Activated naive CD4-positive, alpha-beta T cell treated with anti-CD3 and anti-CD28 coated beads, Interleukin-2, amount 50 U/mL, for 72 hours (primary cell): ENCODE measurements around the gene PCBD1. TPM values are rescaled to one million over a fixed set of nuclear protein-coding genes. Genes with fewer than 3 reads are reported as not detected.
A peak's percentile ranks its signal among the peaks of the same experiment; 100 is the strongest.

Experiments
- ATAC-seq, 2 donors: fragments of 150-1000 bp; cut with Tn5 transposase; 2 replicates each; pipeline ENCODE4 v1.10.0; 2021; ENCODE audit warnings: mild to moderate bottlenecking in 2 of 2, moderate library complexity in 2 of 2
- DNase-seq, 2 donors: peaks; one replicate each; pipeline ENCODE4 v3.0.0; 2021 to 2022; ENCODE audit warnings: low spot score in 2 of 2
- H3K27ac Mint-ChIP-seq, 2 donors: one replicate each; pipeline ENCODE4 v1.8.0; 2022; ENCODE audit warnings: mild to moderate bottlenecking in 2 of 2, mixed read lengths in 2 of 2
- H3K36me3 Mint-ChIP-seq, 2 donors: one replicate each; pipeline ENCODE4 v1.8.0; 2022; ENCODE audit warnings: mixed read lengths in 2 of 2
- H3K9me3 Mint-ChIP-seq, 2 donors: one replicate each; pipeline ENCODE4 v1.8.0; 2022; ENCODE audit warnings: mixed read lengths in 2 of 2
- total RNA-seq, 2 donors: library from RNA; stranded (reverse); gene quantifications; one replicate each; pipeline ENCODE4 v1.2.3, GENCODE V29; 2022

The PCBD1 gene
- total RNA-seq: 10 to 100 TPM; 22.3 to 52.5 TPM

GRCh38 chr10:70887804-70888800, at the start of gene PCBD1:
PCBD1 (minus strand) TSS chr10:70888565; CDS start chr10:70888533, 32 bp downstream.
- peaks cover 0 to 11% of the 10 kb centered on the region in 2 donors for H3K36me3 Mint-ChIP-seq
- ATAC-seq (peak; percentile 87 to 89), DNase-seq (peak; percentile 67 to 70)
- H3K27ac Mint-ChIP-seq: peak within 1 kb of the TSS; percentile 84 to 96
- H3K9me3 Mint-ChIP-seq: no peaks in the 10 kb centered on the region

GRCh38 chr10:70937661-70938060, 49.3 kb upstream of the PCBD1 start:
- no peak for ATAC-seq
- H3K27ac Mint-ChIP-seq: no peak overlapping the region
- H3K9me3 Mint-ChIP-seq: no peaks in the 10 kb centered on the region
- DNase-seq: no peak
- H3K36me3 Mint-ChIP-seq: no peaks in the 10 kb centered on the region

GRCh38 chr10:70936111-70936510, 47.7 kb upstream of the PCBD1 start:
- DNase-seq: no peak
- Mint-ChIP-seq H3K9me3 (no peaks in the 10 kb centered on the region), H3K27ac (no peak overlapping the region), H3K36me3 (no peaks in the 10 kb centered on the region)
- no peak for ATAC-seq

- Mint-ChIP-seq H3K9me3 (no peaks in the 10 kb centered on the region), H3K36me3 (no peaks in the 10 kb centered on the region), H3K27ac (no peak overlapping the region)
- ATAC-seq (no peak), DNase-seq (no peak)
Observed at GRCh38 chr10:70935631-70936030, 47.3 kb upstream of the PCBD1 start.

- Mint-ChIP-seq H3K27ac (no peak overlapping the region), H3K36me3 (no peaks in the 10 kb centered on the region), H3K9me3 (no peaks in the 10 kb centered on the region)
- DNase-seq (no peak), ATAC-seq (no peak)
Observed at GRCh38 chr10:70935125-70935625, 46.8 kb upstream of the PCBD1 start.

GRCh38 chr10:70934701-70935100, 46.3 kb upstream of the PCBD1 start:
- no peaks in the 10 kb centered on the region for H3K36me3 Mint-ChIP-seq
- ATAC-seq: no peak
- no peak overlapping the region for H3K27ac Mint-ChIP-seq
- H3K9me3 Mint-ChIP-seq: no peaks in the 10 kb centered on the region
- DNase-seq: no peak

GRCh38 chr10:70932392-70933196, 44.2 kb upstream of the PCBD1 start:
- Mint-ChIP-seq H3K9me3 (no peaks in the 10 kb centered on the region), H3K36me3 (no peaks in the 10 kb centered on the region), H3K27ac (no peak overlapping the region)
- DNase-seq (no peak), ATAC-seq (no peak)

- Mint-ChIP-seq H3K36me3 (no peaks in the 10 kb centered on the region), H3K27ac (no peak overlapping the region), H3K9me3 (no peaks in the 10 kb centered on the region)
- no peak for DNase-seq
- peak in 1 of 2 donors; percentile 38 for ATAC-seq
Observed at GRCh38 chr10:70931168-70931815, 42.9 kb upstream of the PCBD1 start.

- ATAC-seq: no peak
- Mint-ChIP-seq H3K27ac (no peak overlapping the region), H3K36me3 (no peaks in the 10 kb centered on the region), H3K9me3 (no peaks in the 10 kb centered on the region)
- DNase-seq: no peak
Observed at GRCh38 chr10:70930263-70931000, 42.1 kb upstream of the PCBD1 start.

- H3K27ac Mint-ChIP-seq: no peak overlapping the region
- no peaks in the 10 kb centered on the region for H3K9me3 Mint-ChIP-seq
- DNase-seq (no peak), ATAC-seq (no peak)
- no peaks in the 10 kb centered on the region for H3K36me3 Mint-ChIP-seq
Observed at GRCh38 chr10:70928140-70928539, 39.8 kb upstream of the PCBD1 start.

GRCh38 chr10:70927189-70927943, 39.0 kb upstream of the PCBD1 start:
- H3K36me3 Mint-ChIP-seq: no peaks in the 10 kb centered on the region
- no peak overlapping the region for H3K27ac Mint-ChIP-seq
- ATAC-seq (no peak), DNase-seq (no peak)
- no peaks in the 10 kb centered on the region for H3K9me3 Mint-ChIP-seq

GRCh38 chr10:70926226-70927000, 38.0 kb upstream of the PCBD1 start:
- ATAC-seq: peak in 1 of 2 donors; percentile 8
- no peaks in the 10 kb centered on the region for H3K9me3 Mint-ChIP-seq

GRCh38 chr10:70925377-70926225, 37.2 kb upstream of the PCBD1 start:
- Mint-ChIP-seq H3K9me3 (no peaks in the 10 kb centered on the region), H3K36me3 (no peaks in the 10 kb centered on the region), H3K27ac (no peak overlapping the region)
- DNase-seq (peak in 1 of 2 donors; percentile 72), ATAC-seq (peak; percentile 73 to 81)

More at GRCh38 chr10:70926226-70927000, 38.0 kb upstream of the PCBD1 start:
- Mint-ChIP-seq H3K27ac (no peak overlapping the region), H3K36me3 (no peaks in the 10 kb centered on the region)
- DNase-seq: no peak

- H3K36me3 Mint-ChIP-seq: no peaks in the 10 kb centered on the region
- ATAC-seq (no peak), DNase-seq (no peak)
- no peak overlapping the region for H3K27ac Mint-ChIP-seq
- H3K9me3 Mint-ChIP-seq: no peaks in the 10 kb centered on the region
Observed at GRCh38 chr10:70923696-70924095, 35.3 kb upstream of the PCBD1 start.
